Natural killer cell (primary cell): ENCODE measurements around the gene DPP4. TPM values are rescaled to one million over a fixed set of nuclear protein-coding genes. Genes with fewer than 3 reads are reported as not detected.

Experiments used
- ATAC-seq, 3 donors: fragments of 150-1000 bp in 2 of 3; fragments of 200-7000 bp in 1 of 3; cut with Tn5 transposase; 1 replicate in 1 of 3; 2 replicates in 2 of 3; pipeline ENCODE4 v1.10.0; 2021; ENCODE audit warnings: mild to moderate bottlenecking in 2 of 3, moderate library complexity in 2 of 3
- DNase-seq, 2 donors: peaks; one replicate each; pipeline versions ENCODE4 v3.0.0 to v3.0.0-alpha.2; 2013 to 2021; ENCODE audit warnings: mixed read lengths in 1 of 2
- H3K27ac ChIP-seq: one replicate; pipeline ENCODE4 v1.5.1; 2013; ENCODE audit warnings: mild to moderate bottlenecking, low read length
- H3K27me3 ChIP-seq: one replicate; pipeline ENCODE4 v1.6.1; 2013; ENCODE audit warnings: low read length; ENCODE audit not compliant: control insufficient read depth, insufficient read depth
- H3K36me3 ChIP-seq: one replicate; pipeline ENCODE4 v1.6.1; 2013; ENCODE audit warnings: low read length; ENCODE audit not compliant: control insufficient read depth, insufficient read depth
- H3K4me1 ChIP-seq: one replicate; pipeline ENCODE4 v1.6.1; 2013; ENCODE audit warnings: low read length; ENCODE audit not compliant: control insufficient read depth, insufficient read depth
- H3K4me3 ChIP-seq: one replicate; pipeline ENCODE4 v1.5.1; 2013; ENCODE audit warnings: low read length
- H3K9me3 ChIP-seq: one replicate; pipeline ENCODE4 v1.6.1; 2013; ENCODE audit warnings: low read length; ENCODE audit not compliant: control insufficient read depth, insufficient read depth
- H3K27ac Mint-ChIP-seq, 2 donors: one replicate each; pipeline ENCODE4 v1.8.0; 2022; ENCODE audit warnings: mild to moderate bottlenecking in 2 of 2, mixed read lengths in 2 of 2, moderate library complexity in 1 of 2
- H3K27me3 Mint-ChIP-seq, 2 donors: one replicate each; pipeline ENCODE4 v1.8.0; 2022; ENCODE audit warnings: low read depth in 2 of 2, mixed read lengths in 2 of 2
- H3K36me3 Mint-ChIP-seq: one replicate; pipeline ENCODE4 v1.8.0; 2022; ENCODE audit warnings: mixed read lengths
- H3K4me1 Mint-ChIP-seq, 2 donors: one replicate each; pipeline ENCODE4 v1.8.0; 2022; ENCODE audit warnings: mixed read lengths in 2 of 2
- H3K4me3 Mint-ChIP-seq: one replicate; pipeline ENCODE4 v1.8.0; 2022; ENCODE audit warnings: mild to moderate bottlenecking, moderate library complexity, mixed read lengths
- H3K9me3 Mint-ChIP-seq, 2 donors: one replicate each; pipeline ENCODE4 v1.8.0; 2022; ENCODE audit warnings: mixed read lengths in 2 of 2
- WGBS: methylation state at CpG from one replicate; pipeline ENCODE4 v1.1.7; 2013; ENCODE audit warnings: missing lambda C conversion rate; ENCODE audit not compliant: insufficient coverage; 5-methylcytosine and 5-hydroxymethylcytosine counted together
- intact Hi-C: fragments of 100-400 bp; cut with micrococcal nuclease; formaldehyde crosslinking; loops from one replicate; pipeline ENCODE4 v1.14.2; 2022
- total RNA-seq, 4 donors: library from RNA; stranded (reverse); fragments of 120-200 nt in 1 of 4; gene quantifications; one replicate each; pipeline versions ENCODE4 v1.2.3 to v1.2.4, GENCODE V29; 2013 to 2022
- TF ChIP-seq, protein P1 (sequence below): fragments of 200-600 bp; IDR thresholded peaks from one replicate; pipeline ENCODE4 v1.8.0; 2022; ENCODE audit warnings: antibody characterized with exemption

DPP4 gene
- total RNA-seq, 3 donors from 2014 or later (not counting 1 experiment from before 2014, with no cell fraction given), result 1.8 to 2.3 (median 1.8) TPM

DNA sequence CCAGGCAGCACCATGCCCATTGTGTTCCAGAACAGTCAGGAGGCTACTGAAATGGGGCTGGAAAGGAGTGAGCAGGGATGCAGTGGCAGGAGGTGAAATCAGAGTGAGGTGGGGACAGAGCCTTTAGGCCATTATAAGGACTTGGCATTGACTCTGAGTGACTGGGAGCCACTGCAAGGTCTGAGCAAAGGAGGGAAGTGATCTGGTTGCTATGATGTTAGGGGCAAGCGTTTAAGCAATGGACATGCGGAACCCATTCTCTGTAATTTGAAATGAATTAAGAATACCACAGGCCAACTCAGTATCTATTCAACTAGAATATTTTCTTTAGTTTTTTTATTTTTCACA is 98.2 kb downstream of the DPP4 start:
- Histone ChIP-seq H3K4me3 (no peak overlapping the region), H3K4me1 (peaks cover 5% of the 10 kb centered on the region), H3K36me3 (no peaks in the 10 kb centered on the region), H3K27ac (no peak overlapping the region), H3K27me3 (no peaks in the 10 kb centered on the region), H3K9me3 (no peaks in the 10 kb centered on the region)
- no peaks in the 10 kb centered on the region for H3K27me3 Mint-ChIP-seq
- DNase-seq (no peak), ATAC-seq (no peak)
- H3K36me3 Mint-ChIP-seq, result no peaks in the 10 kb centered on the region
- TF ChIP-seq, protein P1, sequence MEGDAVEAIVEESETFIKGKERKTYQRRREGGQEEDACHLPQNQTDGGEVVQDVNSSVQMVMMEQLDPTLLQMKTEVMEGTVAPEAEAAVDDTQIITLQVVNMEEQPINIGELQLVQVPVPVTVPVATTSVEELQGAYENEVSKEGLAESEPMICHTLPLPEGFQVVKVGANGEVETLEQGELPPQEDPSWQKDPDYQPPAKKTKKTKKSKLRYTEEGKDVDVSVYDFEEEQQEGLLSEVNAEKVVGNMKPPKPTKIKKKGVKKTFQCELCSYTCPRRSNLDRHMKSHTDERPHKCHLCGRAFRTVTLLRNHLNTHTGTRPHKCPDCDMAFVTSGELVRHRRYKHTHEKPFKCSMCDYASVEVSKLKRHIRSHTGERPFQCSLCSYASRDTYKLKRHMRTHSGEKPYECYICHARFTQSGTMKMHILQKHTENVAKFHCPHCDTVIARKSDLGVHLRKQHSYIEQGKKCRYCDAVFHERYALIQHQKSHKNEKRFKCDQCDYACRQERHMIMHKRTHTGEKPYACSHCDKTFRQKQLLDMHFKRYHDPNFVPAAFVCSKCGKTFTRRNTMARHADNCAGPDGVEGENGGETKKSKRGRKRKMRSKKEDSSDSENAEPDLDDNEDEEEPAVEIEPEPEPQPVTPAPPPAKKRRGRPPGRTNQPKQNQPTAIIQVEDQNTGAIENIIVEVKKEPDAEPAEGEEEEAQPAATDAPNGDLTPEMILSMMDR, result no peak
- no peak overlapping the region for H3K4me3 Mint-ChIP-seq
- WGBS, result no CpG with 5 or more reads among the region's 2 CpGs
- no peak overlapping the region for H3K27ac Mint-ChIP-seq
- no peaks in the 10 kb centered on the region for H3K9me3 Mint-ChIP-seq
- intact Hi-C loops, result no loop called here
- peaks cover 5% of the 10 kb centered on the region in 2 donors for H3K4me1 Mint-ChIP-seq

DNA sequence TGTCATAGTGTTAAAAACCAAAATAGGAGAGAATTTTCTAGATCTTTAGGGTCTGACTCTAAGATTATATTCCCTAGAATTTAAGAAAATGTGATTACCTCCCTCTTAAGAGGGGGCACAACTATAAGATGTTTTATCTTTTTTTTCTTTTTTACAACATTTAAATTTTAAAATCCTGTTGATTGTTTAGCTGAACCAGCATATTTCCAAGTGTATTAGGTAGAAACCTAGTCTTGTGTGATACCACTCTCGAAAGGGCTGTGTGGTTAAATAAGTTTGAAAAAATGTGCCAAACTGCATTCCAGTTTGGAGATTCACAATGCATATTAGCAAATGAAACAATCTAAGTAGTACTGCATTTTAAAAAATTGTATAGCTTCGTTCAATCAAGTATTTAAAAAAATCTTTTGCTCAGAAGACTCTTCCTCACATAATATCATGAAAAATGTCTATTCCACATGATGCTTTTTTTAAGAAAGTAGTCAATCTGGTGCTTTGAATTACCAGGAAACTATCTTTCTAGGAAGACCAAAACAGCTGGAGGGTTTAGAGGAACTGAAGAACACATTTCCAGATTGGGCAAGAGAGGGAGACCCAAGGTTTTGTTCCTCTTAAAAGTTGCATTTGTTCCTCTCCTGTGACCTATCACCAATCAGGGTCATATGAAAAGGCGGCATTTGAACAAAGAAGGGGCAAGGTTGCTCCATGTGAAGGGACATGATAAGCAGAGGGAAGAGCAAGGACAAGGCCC is 98.8 kb downstream of the DPP4 start:
- intact Hi-C loops, result no loop called here
- ATAC-seq, result no peak
- no peak overlapping the region for H3K27ac ChIP-seq
- H3K4me3 ChIP-seq, result no peak overlapping the region
- Mint-ChIP-seq H3K27ac (no peak overlapping the region), H3K36me3 (no peaks in the 10 kb centered on the region), H3K9me3 (no peaks in the 10 kb centered on the region), H3K27me3 (no peaks in the 10 kb centered on the region), H3K4me3 (no peak overlapping the region), H3K4me1 (peaks cover 5% of the 10 kb centered on the region in 2 donors)
- DNase-seq, result no peak
- H3K9me3 ChIP-seq, result no peaks in the 10 kb centered on the region
- H3K4me1 ChIP-seq, result peaks cover 5% of the 10 kb centered on the region
- H3K36me3 ChIP-seq, result no peaks in the 10 kb centered on the region
- no peaks in the 10 kb centered on the region for H3K27me3 ChIP-seq
- TF ChIP-seq, protein P1, result no peak
- 83% methylated on average over 3 of the region's 3 CpGs for WGBS

DNA sequence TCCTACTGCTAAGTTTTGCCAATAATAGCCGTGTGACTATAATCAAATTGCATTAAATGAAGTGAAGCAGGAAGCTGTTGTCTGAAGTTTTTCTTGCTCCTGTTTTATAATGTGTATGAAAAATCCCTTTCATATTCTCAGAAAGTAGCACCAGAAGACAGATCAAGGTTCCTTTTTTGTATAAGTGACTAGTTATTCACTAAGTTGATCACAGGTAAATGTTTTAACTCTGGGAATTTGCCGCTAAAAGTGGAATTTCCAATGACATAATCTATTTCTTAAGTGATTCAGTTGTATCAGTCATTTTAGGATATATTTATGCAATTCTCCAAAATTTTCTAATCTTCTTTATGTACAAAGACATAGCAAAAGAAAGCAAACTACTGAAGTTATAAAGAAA is 99.6 kb downstream of the DPP4 start:
- TF ChIP-seq, protein P1, result no peak
- H3K9me3 ChIP-seq, result no peaks in the 10 kb centered on the region
- ATAC-seq, result no peak
- no peaks in the 10 kb centered on the region for H3K36me3 ChIP-seq
- no peaks in the 10 kb centered on the region for H3K36me3 Mint-ChIP-seq
- peaks cover 3 to 4% of the 10 kb centered on the region in 2 donors for H3K4me1 Mint-ChIP-seq
- H3K9me3 Mint-ChIP-seq, result no peaks in the 10 kb centered on the region
- H3K27ac ChIP-seq, result no peak overlapping the region
- H3K27ac Mint-ChIP-seq, result no peak overlapping the region
- 88% methylated on average over 1 of the region's 2 CpGs for WGBS
- intact Hi-C loops, result no loop called here
- H3K27me3 ChIP-seq, result no peaks in the 10 kb centered on the region
- H3K4me1 ChIP-seq, result peaks cover 3% of the 10 kb centered on the region
- no peak overlapping the region for H3K4me3 Mint-ChIP-seq
- no peaks in the 10 kb centered on the region for H3K27me3 Mint-ChIP-seq
- DNase-seq, result no peak
- no peak overlapping the region for H3K4me3 ChIP-seq

DNA sequence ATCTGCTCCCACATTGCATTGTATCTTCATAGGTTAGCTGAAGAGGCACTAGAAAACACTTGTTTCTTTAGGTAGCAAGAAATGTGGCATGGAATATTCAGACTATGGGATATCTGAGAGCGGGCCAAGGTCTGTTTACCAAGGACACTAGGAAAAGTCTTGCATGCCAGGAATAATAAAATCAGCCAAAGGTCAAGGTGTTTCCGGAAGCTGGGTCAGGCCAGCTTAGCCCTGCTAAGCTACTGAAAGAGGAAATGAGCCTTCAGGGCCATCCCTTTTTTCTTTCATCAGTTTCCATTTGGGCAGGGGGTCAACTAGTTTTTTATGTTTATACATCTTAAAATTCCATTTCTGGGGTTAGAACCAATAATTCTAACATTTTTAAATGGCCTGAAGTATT is 101.1 kb downstream of the DPP4 start:
- H3K27me3 Mint-ChIP-seq, result no peaks in the 10 kb centered on the region
- intact Hi-C loops, result no loop called here
- no peaks in the 10 kb centered on the region for H3K4me1 Mint-ChIP-seq

More for the DNA sequence above, 101.1 kb downstream of the DPP4 start:
- TF ChIP-seq, protein P1, result no peak
- H3K9me3 ChIP-seq, result no peaks in the 10 kb centered on the region
- H3K4me1 ChIP-seq, result peaks cover 3% of the 10 kb centered on the region
- no peak overlapping the region for H3K4me3 ChIP-seq
- Mint-ChIP-seq H3K4me3 (no peak overlapping the region), H3K27ac (no peak overlapping the region), H3K9me3 (no peaks in the 10 kb centered on the region), H3K36me3 (no peaks in the 10 kb centered on the region)
- H3K27me3 ChIP-seq, result no peaks in the 10 kb centered on the region
- DNase-seq, result no peak
- H3K36me3 ChIP-seq, result no peaks in the 10 kb centered on the region
- H3K27ac ChIP-seq, result no peak overlapping the region
- 99% methylated on average over 2 of the region's 2 CpGs for WGBS
- no peak for ATAC-seq
